Right kidney (tissue), 1 donor: ENCODE measurements around the gene KIR2DL4.
"Not testable (repeated sequence)": the region's sequence is repeated elsewhere in the genome, so short reads cannot be mapped to it uniquely, and the experiment has no call there.

Experiments used
- DNase-seq: peaks from one replicate; pipeline ENCODE4 v3.0.0-alpha.2; 2016

KIR2DL4 gene

GRCh38 chr19:54804571-54804970 lies 1.2 kb downstream of the KIR2DL4 start:
- DNase-seq: no peak

- DNase-seq: no peak
Measured at GRCh38 chr19:54805665-54806515, 2.5 kb downstream of the KIR2DL4 start.

GRCh38 chr19:54806516-54806838 lies 3.1 kb downstream of the KIR2DL4 start:
- DNase-seq: no peak

- DNase-seq: not testable (repeated sequence)
Measured at GRCh38 chr19:54814571-54814970, 11.2 kb downstream of the KIR2DL4 start.

- DNase-seq: not testable (repeated sequence)
Measured at GRCh38 chr19:54816251-54816650, 12.8 kb downstream of the KIR2DL4 start, which contains the start of gene KIR3DL1. KIR3DL1 (plus strand) TSS chr19:54816468.

- DNase-seq: no peak
Measured at GRCh38 chr19:54817670-54818536, 14.5 kb downstream of the KIR2DL4 start.

GRCh38 chr19:54824416-54824815 lies 21.0 kb downstream of the KIR2DL4 start:
- DNase-seq: not testable (repeated sequence)

GRCh38 chr19:54825326-54825725 lies 21.9 kb downstream of the KIR2DL4 start:
- DNase-seq: not testable (repeated sequence)

GRCh38 chr19:54828064-54828463 lies 24.7 kb downstream of the KIR2DL4 start:
- not testable (repeated sequence) for DNase-seq

GRCh38 chr19:54832496-54832895 lies 29.1 kb downstream of the KIR2DL4 start, which contains the start of gene KIR2DS4:
KIR2DS4 (plus strand) TSS chr19:54832676.
- DNase-seq: not testable (repeated sequence)

GRCh38 chr19:54835126-54835525 lies 31.7 kb downstream of the KIR2DL4 start:
- not testable (repeated sequence) for DNase-seq

GRCh38 chr19:54837522-54837921 lies 34.1 kb downstream of the KIR2DL4 start:
- not testable (repeated sequence) for DNase-seq

GRCh38 chr19:54843171-54843570 lies 39.8 kb downstream of the KIR2DL4 start:
- DNase-seq: not testable (repeated sequence)

GRCh38 chr19:54850061-54850640 lies 46.7 kb downstream of the KIR2DL4 start, which contains the start of gene KIR3DL2:
KIR3DL2 (plus strand) TSS chr19:54850443; CDS start chr19:54850476, 33 bp downstream.
- not testable (repeated sequence) for DNase-seq

GRCh38 chr19:54850930-54851329 lies 47.5 kb downstream of the KIR2DL4 start:
- DNase-seq: no peak

GRCh38 chr19:54851353-54851752 lies 47.9 kb downstream of the KIR2DL4 start:
- DNase-seq: no peak

GRCh38 chr19:54855241-54855640 lies 51.8 kb downstream of the KIR2DL4 start:
- DNase-seq: not testable (repeated sequence)

- not testable (repeated sequence) for DNase-seq
Measured at GRCh38 chr19:54858476-54858875, 55.1 kb downstream of the KIR2DL4 start.

GRCh38 chr19:54859421-54859820 lies 56.0 kb downstream of the KIR2DL4 start:
- DNase-seq: not testable (repeated sequence)

- DNase-seq: not testable (repeated sequence)
Measured at GRCh38 chr19:54863459-54863858, 60.0 kb downstream of the KIR2DL4 start.
